Measurements from ENCODE around the gene ZFC3H1.
A peak's percentile ranks its signal among the peaks of the same experiment; 100 is the strongest.

Gene ZFC3H1

GRCh38 chr12:71625476-71625875 lies 38.2 kb downstream of the ZFC3H1 start:
- TF ChIP-seq CTCF (IDR thresholded peaks at IDR 0.05; ENCODE audit: insufficient read depth, low read length) (no peak), POLR2AphosphoS5 (IDR thresholded peaks at IDR 0.05; ENCODE audit: low read depth) (no peak), SPI1 (IDR thresholded peaks at IDR 0.05; ENCODE audit: borderline replicate concordance, low read depth) (peak; percentile 29; the same call in 1 of the 2 replicates), GABPA (IDR thresholded peaks at IDR 0.05; ENCODE audit: low read depth) (no peak)
- Histone ChIP-seq H3K4me3 (replicated peaks; ENCODE audit: insufficient read depth, low read length) (no peak overlapping the region), H3K27me3 (ENCODE audit: insufficient read depth, poor library complexity, severe bottlenecking) (no peaks in the 10 kb centered on the region), H3K27ac (replicated peaks) (no peak overlapping the region)
- DNase-seq (ENCODE audit: low read depth in 1 of 2, low spot score in 1 of 2), result no peak

GRCh38 chr12:71621938-71622337 lies 41.7 kb downstream of the ZFC3H1 start:
- no peak for DNase-seq (ENCODE audit: low read depth in 1 of 2, low spot score in 1 of 2)
- TF ChIP-seq SPI1 (IDR thresholded peaks at IDR 0.05; ENCODE audit: borderline replicate concordance, low read depth) (no peak), REST (IDR thresholded peaks at IDR 0.05; ENCODE audit: insufficient replicate concordance, low read depth) (no peak), CTCF (IDR thresholded peaks at IDR 0.05; ENCODE audit: insufficient read depth, low read length) (no peak), GABPA (IDR thresholded peaks at IDR 0.05; ENCODE audit: low read depth) (no peak), POLR2AphosphoS5 (IDR thresholded peaks at IDR 0.05; ENCODE audit: low read depth) (no peak)
- H3K27me3 ChIP-seq (ENCODE audit: insufficient read depth, poor library complexity, severe bottlenecking), result no peaks in the 10 kb centered on the region
- H3K4me3 ChIP-seq (replicated peaks; ENCODE audit: insufficient read depth, low read length), result no peak overlapping the region
- H3K27ac ChIP-seq (replicated peaks), result no peak overlapping the region

- H3K27me3 ChIP-seq (ENCODE audit: insufficient read depth, poor library complexity, severe bottlenecking), result no peaks in the 10 kb centered on the region
- no peak overlapping the region for H3K4me3 ChIP-seq (replicated peaks; ENCODE audit: insufficient read depth, low read length)
- DNase-seq (ENCODE audit: low read depth in 1 of 2, low spot score in 1 of 2), result peak in 1 of 2 experiments; percentile 27
- peak overlapping the region; percentile 17 for H3K27ac ChIP-seq (replicated peaks)
- TF ChIP-seq GABPA (IDR thresholded peaks at IDR 0.05; ENCODE audit: low read depth) (peak; percentile 68; the same call in 1 of the 2 replicates), POLR2AphosphoS5 (IDR thresholded peaks at IDR 0.05; ENCODE audit: low read depth) (no peak)
Observed at GRCh38 chr12:71610031-71610795, 53.4 kb downstream of the ZFC3H1 start.

GRCh38 chr12:71607494-71608330 lies 55.9 kb downstream of the ZFC3H1 start:
- Histone ChIP-seq H3K27me3 (ENCODE audit: insufficient read depth, poor library complexity, severe bottlenecking) (no peaks in the 10 kb centered on the region), H3K27ac (replicated peaks) (no peak overlapping the region), H3K4me3 (replicated peaks; ENCODE audit: insufficient read depth, low read length) (no peak overlapping the region)
- no peak for DNase-seq (ENCODE audit: low read depth in 1 of 2, low spot score in 1 of 2)
- TF ChIP-seq POLR2AphosphoS5 (IDR thresholded peaks at IDR 0.05; ENCODE audit: low read depth), result no peak
- TF ChIP-seq REST (IDR thresholded peaks at IDR 0.05; ENCODE audit: insufficient replicate concordance, low read depth), result no peak
- TF ChIP-seq SPI1 (IDR thresholded peaks at IDR 0.05; ENCODE audit: borderline replicate concordance, low read depth), result no peak
- TF ChIP-seq CTCF (IDR thresholded peaks at IDR 0.05; ENCODE audit: insufficient read depth, low read length), result no peak
- TF ChIP-seq GABPA (IDR thresholded peaks at IDR 0.05; ENCODE audit: low read depth), result no peak

Data from HL-60 (cell line).